H9 (cell line): Measurements from ENCODE around the gene MARVELD2. TPM values are rescaled to one million over a fixed set of nuclear protein-coding genes. Genes with fewer than 3 reads are reported as not detected.
"Not testable (repeated sequence)": the region's sequence is repeated elsewhere in the genome, so short reads cannot be mapped to it uniquely, and the experiment has no call there.

Source experiments
- DNase-seq: peaks from one replicate; pipeline ENCODE4 v3.0.0-alpha.2; 2017
- H2AFZ ChIP-seq: one replicate; pipeline ENCODE4 v1.6.1; 2013; ENCODE audit warnings: mild to moderate bottlenecking, low read length, control low read depth, moderate library complexity
- H2AK5ac ChIP-seq: 2 replicates; pipeline ENCODE4 v1.6.1; 2013; ENCODE audit warnings: low read length, control low read depth, mixed read lengths; ENCODE audit not compliant: insufficient read length
- H2BK120ac ChIP-seq: one replicate; pipeline ENCODE4 v1.6.1; 2013; ENCODE audit warnings: low read depth, mild to moderate bottlenecking, low read length, control low read depth, inconsistent platforms; ENCODE audit not compliant: poor library complexity, severe bottlenecking
- H2BK12ac ChIP-seq: 2 replicates; pipeline ENCODE4 v1.6.1; 2013; ENCODE audit warnings: low read length, control low read depth, mixed read lengths, low read depth; ENCODE audit not compliant: insufficient read length
- H2BK15ac ChIP-seq: 2 replicates; pipeline ENCODE4 v1.6.1; 2013; ENCODE audit warnings: low read depth, low read length, control low read depth
- H2BK20ac ChIP-seq: one replicate; pipeline ENCODE4 v1.6.1; 2013; ENCODE audit warnings: low read depth, mild to moderate bottlenecking, low read length, control low read depth, inconsistent platforms; ENCODE audit not compliant: poor library complexity, severe bottlenecking
- H2BK5ac ChIP-seq: 2 replicates; pipeline ENCODE4 v1.6.1; 2013; ENCODE audit warnings: low read length, control low read depth, mixed read lengths; ENCODE audit not compliant: insufficient read length
- H3K14ac ChIP-seq: 2 replicates; pipeline ENCODE4 v1.6.1; 2013; ENCODE audit warnings: low read length, control low read depth; ENCODE audit not compliant: insufficient read depth
- H3K18ac ChIP-seq: 2 replicates; pipeline ENCODE4 v1.6.1; 2013; ENCODE audit warnings: low read depth, mild to moderate bottlenecking, mixed read lengths, low read length, control low read depth; ENCODE audit not compliant: insufficient read length
- H3K23ac ChIP-seq: 2 replicates; pipeline ENCODE4 v1.6.1; 2013; ENCODE audit warnings: low read length, control low read depth, mixed read lengths, low read depth; ENCODE audit not compliant: insufficient read length
- H3K23me2 ChIP-seq: 2 replicates; pipeline ENCODE4 v1.6.1; 2013; ENCODE audit warnings: low read depth, mild to moderate bottlenecking, mixed read lengths, low read length, control low read depth; ENCODE audit not compliant: insufficient read length, poor library complexity, severe bottlenecking
- H3K27ac ChIP-seq: 2 replicates; pipeline ENCODE4 v1.5.1; 2013; ENCODE audit warnings: low read length, control low read depth, mixed read lengths, low read depth; ENCODE audit not compliant: insufficient read length
- H3K27me3 ChIP-seq: 2 replicates; pipeline ENCODE4 v1.6.1; 2013; ENCODE audit warnings: low read length, control low read depth, inconsistent platforms; ENCODE audit not compliant: insufficient read depth
- H3K4ac ChIP-seq: 2 replicates; pipeline ENCODE4 v1.6.1; 2013; ENCODE audit warnings: low read depth, mild to moderate bottlenecking, control low read depth, inconsistent platforms, low read length, moderate library complexity
- H3K4me1 ChIP-seq: 2 replicates; pipeline ENCODE4 v1.6.1; 2013; ENCODE audit warnings: low read length, control low read depth, inconsistent platforms; ENCODE audit not compliant: insufficient read depth
- H3K4me2 ChIP-seq: 2 replicates; pipeline ENCODE4 v1.6.1; 2013; ENCODE audit warnings: low read length, control low read depth, mixed read lengths; ENCODE audit not compliant: insufficient read length, insufficient read depth
- H3K56ac ChIP-seq: 2 replicates; pipeline ENCODE4 v1.6.1; 2013; ENCODE audit warnings: low read depth, mild to moderate bottlenecking, mixed read lengths, low read length, control low read depth; ENCODE audit not compliant: insufficient read length
- H3K79me1 ChIP-seq: 2 replicates; pipeline ENCODE4 v1.6.1; 2013; ENCODE audit warnings: low read depth, mild to moderate bottlenecking, moderate library complexity, low read length, control low read depth, inconsistent platforms; ENCODE audit not compliant: insufficient read depth, poor library complexity, severe bottlenecking
- H3K79me2 ChIP-seq: 2 replicates; pipeline ENCODE4 v1.6.1; 2013; ENCODE audit warnings: low read length, control low read depth, inconsistent platforms; ENCODE audit not compliant: insufficient read depth
- H3K9ac ChIP-seq: 2 replicates; pipeline ENCODE4 v1.6.1; 2013; ENCODE audit warnings: low read length, control low read depth, mixed read lengths; ENCODE audit not compliant: insufficient read length; ENCODE audit errors: extremely low read depth
- H3K9me3 ChIP-seq: one replicate; pipeline ENCODE4 v1.6.1; 2013; ENCODE audit warnings: low read depth, low read length, inconsistent platforms; ENCODE audit not compliant: control insufficient read depth
- H3T11ph ChIP-seq: one replicate; pipeline ENCODE4 v1.6.1; 2013; ENCODE audit warnings: mild to moderate bottlenecking, low read length, control low read depth, inconsistent platforms
- H4K20me1 ChIP-seq: one replicate; pipeline ENCODE4 v1.6.1; 2013; ENCODE audit not compliant: control insufficient read depth, insufficient read length, insufficient read depth
- H4K5ac ChIP-seq: 2 replicates; pipeline ENCODE4 v1.6.1; 2013; ENCODE audit warnings: low read depth, mild to moderate bottlenecking, mixed read lengths, low read length, control low read depth; ENCODE audit not compliant: insufficient read length
- H4K8ac ChIP-seq: replicated peaks from 2 replicates; pipeline ENCODE4 v1.6.1; 2013; ENCODE audit warnings: low read length, control low read depth, mixed read lengths, low read depth; ENCODE audit not compliant: insufficient read length
- H4K91ac ChIP-seq: 2 replicates; pipeline ENCODE4 v1.6.1; 2013; ENCODE audit warnings: low read depth, mild to moderate bottlenecking, moderate library complexity, mixed read lengths, low read length, control low read depth; ENCODE audit not compliant: insufficient read length
- H3K27ac Mint-ChIP-seq, 3 experiments: 2 replicates in 2 of 3; 3 replicates in 1 of 3; pipeline ENCODE4 v1.8.0; 2020 to 2021; ENCODE audit warnings: mixed read lengths in 3 of 3, mild to moderate bottlenecking in 1 of 3, moderate library complexity in 1 of 3
- H3K27me3 Mint-ChIP-seq: 2 replicates; pipeline ENCODE4 v1.8.0; 2021; ENCODE audit warnings: low read depth, mild to moderate bottlenecking, moderate library complexity, mixed read lengths
- H3K36me3 Mint-ChIP-seq, 3 experiments: 2 replicates in 2 of 3; 3 replicates in 1 of 3; pipeline ENCODE4 v1.8.0; 2020 to 2021; ENCODE audit warnings: low read depth in 3 of 3, mixed read lengths in 3 of 3; ENCODE audit not compliant: insufficient read depth in 1 of 3
- H3K4me1 Mint-ChIP-seq, 2 experiments: 2 replicates each; pipeline ENCODE4 v1.8.0; 2020; ENCODE audit warnings: mixed read lengths in 2 of 2
- H3K4me3 Mint-ChIP-seq, 2 experiments: 2 replicates in 1 of 2; 3 replicates in 1 of 2; pipeline ENCODE4 v1.8.0; 2020 to 2021; ENCODE audit warnings: mild to moderate bottlenecking in 2 of 2, mixed read lengths in 2 of 2, moderate library complexity in 1 of 2
- H3K9me3 Mint-ChIP-seq, 2 experiments: 2 replicates in 1 of 2; 3 replicates in 1 of 2; pipeline ENCODE4 v1.8.0; 2020; ENCODE audit warnings: mild to moderate bottlenecking in 2 of 2, mixed read lengths in 2 of 2, moderate library complexity in 1 of 2
- WGBS: extraction: QIAGEN DNeasy Blood & Tissue Kit; methylation state at CpG from one replicate; pipeline ENCODE4 v1.1.7; 2013; ENCODE audit warnings: missing lambda C conversion rate, low lambda C conversion rate, mixed read lengths; ENCODE audit not compliant: insufficient read length; ENCODE audit errors: extremely low coverage; 5-methylcytosine and 5-hydroxymethylcytosine counted together
- total RNA-seq: library from RNA; stranded (reverse); gene quantifications from 2 replicates; pipeline ENCODE4 v1.2.1, GENCODE V29; 2021
- TF ChIP-seq, protein P1 (sequence below): fragments of 200-600 bp; sonication (generic); conservative IDR thresholded peaks from 3 replicates; pipeline ENCODE4 v1.8.0; 2021; ENCODE audit warnings: antibody characterized with exemption, mild to moderate bottlenecking

The MARVELD2 gene
- total RNA-seq, 1 experiment from 2014 or later: 30.3 TPM

DNA sequence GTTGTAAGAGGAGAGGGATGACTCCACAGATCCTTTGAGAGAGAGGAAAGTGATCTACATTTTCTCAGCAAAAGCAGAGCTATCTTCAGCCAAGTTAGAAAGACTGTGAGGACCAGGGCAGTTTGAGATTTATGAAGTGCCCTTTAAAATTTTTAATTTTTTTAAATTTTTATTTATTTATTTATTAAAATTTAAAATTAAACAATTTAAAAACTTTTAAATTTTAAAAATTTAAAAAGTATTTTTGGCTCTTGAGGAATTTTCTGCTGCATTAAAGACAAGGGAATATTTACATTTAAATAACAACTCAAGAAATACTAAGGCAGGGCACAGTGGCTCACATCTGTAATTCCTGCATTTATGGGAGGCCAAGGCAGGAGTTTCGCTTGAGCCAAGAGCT lies 47.3 kb downstream of the MARVELD2 start:
- H3K79me2 ChIP-seq: no peaks in the 10 kb centered on the region
- no peak overlapping the region for H3K9ac ChIP-seq
- H3K27me3 ChIP-seq: no peaks in the 10 kb centered on the region
- H3K9me3 ChIP-seq: no peaks in the 10 kb centered on the region
- TF ChIP-seq, protein P1, sequence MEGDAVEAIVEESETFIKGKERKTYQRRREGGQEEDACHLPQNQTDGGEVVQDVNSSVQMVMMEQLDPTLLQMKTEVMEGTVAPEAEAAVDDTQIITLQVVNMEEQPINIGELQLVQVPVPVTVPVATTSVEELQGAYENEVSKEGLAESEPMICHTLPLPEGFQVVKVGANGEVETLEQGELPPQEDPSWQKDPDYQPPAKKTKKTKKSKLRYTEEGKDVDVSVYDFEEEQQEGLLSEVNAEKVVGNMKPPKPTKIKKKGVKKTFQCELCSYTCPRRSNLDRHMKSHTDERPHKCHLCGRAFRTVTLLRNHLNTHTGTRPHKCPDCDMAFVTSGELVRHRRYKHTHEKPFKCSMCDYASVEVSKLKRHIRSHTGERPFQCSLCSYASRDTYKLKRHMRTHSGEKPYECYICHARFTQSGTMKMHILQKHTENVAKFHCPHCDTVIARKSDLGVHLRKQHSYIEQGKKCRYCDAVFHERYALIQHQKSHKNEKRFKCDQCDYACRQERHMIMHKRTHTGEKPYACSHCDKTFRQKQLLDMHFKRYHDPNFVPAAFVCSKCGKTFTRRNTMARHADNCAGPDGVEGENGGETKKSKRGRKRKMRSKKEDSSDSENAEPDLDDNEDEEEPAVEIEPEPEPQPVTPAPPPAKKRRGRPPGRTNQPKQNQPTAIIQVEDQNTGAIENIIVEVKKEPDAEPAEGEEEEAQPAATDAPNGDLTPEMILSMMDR: no peak
- H3K14ac ChIP-seq: no peak overlapping the region
- no peaks in the 10 kb centered on the region for H3K79me1 ChIP-seq
- Mint-ChIP-seq H3K9me3 (peaks cover 2 to 3% of the 10 kb centered on the region in 2 experiments; a peak in 3 of 5 replicates), H3K4me1 (peaks cover 0 to 2% of the 10 kb centered on the region in 2 experiments; a peak in 1 of 4 replicates), H3K4me3 (no peak overlapping the region), H3K27ac (no peak overlapping the region; a peak in 1 of 7 replicates), H3K36me3 (0 out of 7 replicates have a peak, but pooled peaks cover 0 to 2% (median 0%) of the 10 kb centered on the region in 3 experiments), H3K27me3 (no peaks in the 10 kb centered on the region; the same call in 1 of the 2 replicates)
- no peaks in the 10 kb centered on the region for H3K23me2 ChIP-seq
- no peak overlapping the region for H3K23ac ChIP-seq
- no peak overlapping the region for H2BK12ac ChIP-seq
- no peak overlapping the region for H2AFZ ChIP-seq
- H2AK5ac ChIP-seq: no peak overlapping the region
- no peak overlapping the region for H3K56ac ChIP-seq
- H4K8ac ChIP-seq: no peak overlapping the region
- no peaks in the 10 kb centered on the region for H3K4me1 ChIP-seq
- H3K4me2 ChIP-seq: no peak overlapping the region
- H2BK120ac ChIP-seq: no peak overlapping the region
- H3T11ph ChIP-seq: no peak overlapping the region
- H4K20me1 ChIP-seq: no peaks in the 10 kb centered on the region
- H4K5ac ChIP-seq: no peak overlapping the region
- H3K4ac ChIP-seq: no peak overlapping the region
- DNase-seq: no peak
- H2BK20ac ChIP-seq: no peak overlapping the region
- no peak overlapping the region for H3K27ac ChIP-seq
- H4K91ac ChIP-seq: no peak overlapping the region
- WGBS: no CpG with 5 or more reads among the region's 1 CpG
- H2BK15ac ChIP-seq: no peak overlapping the region
- H2BK5ac ChIP-seq: no peak overlapping the region
- no peak overlapping the region for H3K18ac ChIP-seq

GRCh38 chr5:69466375-69466774 lies 51.5 kb downstream of the MARVELD2 start:
- H3K23ac ChIP-seq, H3K4me2 ChIP-seq, H3K4me3 Mint-ChIP-seq, H3K36me3 Mint-ChIP-seq, H3K23me2 ChIP-seq, H4K91ac ChIP-seq, H3K9me3 ChIP-seq, H3K14ac ChIP-seq, H3K4me1 Mint-ChIP-seq, H3K56ac ChIP-seq, H3T11ph ChIP-seq, H3K27ac Mint-ChIP-seq, DNase-seq, H3K27me3 Mint-ChIP-seq, H3K18ac ChIP-seq, H3K9ac ChIP-seq, H2BK20ac ChIP-seq, H3K4ac ChIP-seq, H3K79me1 ChIP-seq, H3K27ac ChIP-seq, H2BK5ac ChIP-seq, H2BK120ac ChIP-seq, H2AK5ac ChIP-seq, H4K8ac ChIP-seq, H3K79me2 ChIP-seq, H2BK12ac ChIP-seq, H4K20me1 ChIP-seq, H3K27me3 ChIP-seq, H2BK15ac ChIP-seq, H4K5ac ChIP-seq, H3K4me1 ChIP-seq, H3K9me3 Mint-ChIP-seq, H2AFZ ChIP-seq: not testable (repeated sequence)
- WGBS: no CpG with 5 or more reads among the region's 3 CpGs
